NB4 (cell line): ENCODE results near the gene ASF1B.

Experiments
- MAX ChIP-seq: IDR thresholded peaks from 2 replicates; pipeline ENCODE4 v1.6.1; 2011; ENCODE audit warnings: low read depth, low read length
- MYC ChIP-seq: IDR thresholded peaks from 2 replicates; pipeline ENCODE4 v1.6.1; 2011; ENCODE audit warnings: low read depth, low read length
- POLR2A ChIP-seq: IDR thresholded peaks from 2 replicates; pipeline ENCODE4 v1.6.1; 2011; ENCODE audit warnings: mild to moderate bottlenecking; ENCODE audit not compliant: insufficient read length; ENCODE audit errors: extremely low read depth
- TF ChIP-seq, protein P1 (sequence below): IDR thresholded peaks from one replicate; pipeline ENCODE4 v1.5.1; 2012; ENCODE audit warnings: low read depth, low read length

GRCh38 chr19:14141041-14141440, 4.7 kb upstream of the ASF1B start:
- TF ChIP-seq POLR2A (no peak), MAX (no peak), MYC (no peak)
- TF ChIP-seq, protein P1, sequence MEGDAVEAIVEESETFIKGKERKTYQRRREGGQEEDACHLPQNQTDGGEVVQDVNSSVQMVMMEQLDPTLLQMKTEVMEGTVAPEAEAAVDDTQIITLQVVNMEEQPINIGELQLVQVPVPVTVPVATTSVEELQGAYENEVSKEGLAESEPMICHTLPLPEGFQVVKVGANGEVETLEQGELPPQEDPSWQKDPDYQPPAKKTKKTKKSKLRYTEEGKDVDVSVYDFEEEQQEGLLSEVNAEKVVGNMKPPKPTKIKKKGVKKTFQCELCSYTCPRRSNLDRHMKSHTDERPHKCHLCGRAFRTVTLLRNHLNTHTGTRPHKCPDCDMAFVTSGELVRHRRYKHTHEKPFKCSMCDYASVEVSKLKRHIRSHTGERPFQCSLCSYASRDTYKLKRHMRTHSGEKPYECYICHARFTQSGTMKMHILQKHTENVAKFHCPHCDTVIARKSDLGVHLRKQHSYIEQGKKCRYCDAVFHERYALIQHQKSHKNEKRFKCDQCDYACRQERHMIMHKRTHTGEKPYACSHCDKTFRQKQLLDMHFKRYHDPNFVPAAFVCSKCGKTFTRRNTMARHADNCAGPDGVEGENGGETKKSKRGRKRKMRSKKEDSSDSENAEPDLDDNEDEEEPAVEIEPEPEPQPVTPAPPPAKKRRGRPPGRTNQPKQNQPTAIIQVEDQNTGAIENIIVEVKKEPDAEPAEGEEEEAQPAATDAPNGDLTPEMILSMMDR, result no peak
